ENCODE measurements around the gene FGF14.

DNA sequence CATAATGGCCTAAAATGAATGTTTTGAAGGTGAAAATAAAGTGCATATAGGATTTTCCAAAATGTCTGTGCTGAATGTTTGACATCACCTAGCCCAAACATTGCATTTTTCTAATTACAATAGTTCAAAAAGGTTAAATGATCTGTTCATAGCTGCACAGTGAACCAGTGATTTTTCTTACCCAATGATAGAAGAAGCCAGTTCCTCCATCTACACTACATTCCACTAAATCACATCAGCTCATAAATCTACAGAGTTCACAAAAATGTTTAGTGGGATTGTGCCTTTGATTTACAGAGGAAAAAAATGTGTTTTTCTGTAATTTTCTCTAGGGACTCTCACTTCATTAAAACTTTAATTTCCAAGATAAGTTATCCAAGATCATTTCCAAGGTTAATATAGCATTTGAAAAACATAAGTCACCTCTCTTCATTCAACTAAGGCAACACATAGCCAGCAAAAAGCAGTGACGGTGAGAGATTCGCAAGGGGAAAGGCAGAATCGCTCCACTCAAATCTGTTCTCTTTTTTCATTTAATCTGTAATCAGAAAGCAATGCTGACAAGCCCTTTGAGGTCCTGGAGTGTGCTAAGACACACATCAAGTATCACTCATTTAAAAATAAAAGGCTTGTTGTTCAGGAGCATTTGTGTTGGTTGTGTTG, 194.0 kb downstream of the FGF14 start:
- TF ChIP-seq, protein P1, sequence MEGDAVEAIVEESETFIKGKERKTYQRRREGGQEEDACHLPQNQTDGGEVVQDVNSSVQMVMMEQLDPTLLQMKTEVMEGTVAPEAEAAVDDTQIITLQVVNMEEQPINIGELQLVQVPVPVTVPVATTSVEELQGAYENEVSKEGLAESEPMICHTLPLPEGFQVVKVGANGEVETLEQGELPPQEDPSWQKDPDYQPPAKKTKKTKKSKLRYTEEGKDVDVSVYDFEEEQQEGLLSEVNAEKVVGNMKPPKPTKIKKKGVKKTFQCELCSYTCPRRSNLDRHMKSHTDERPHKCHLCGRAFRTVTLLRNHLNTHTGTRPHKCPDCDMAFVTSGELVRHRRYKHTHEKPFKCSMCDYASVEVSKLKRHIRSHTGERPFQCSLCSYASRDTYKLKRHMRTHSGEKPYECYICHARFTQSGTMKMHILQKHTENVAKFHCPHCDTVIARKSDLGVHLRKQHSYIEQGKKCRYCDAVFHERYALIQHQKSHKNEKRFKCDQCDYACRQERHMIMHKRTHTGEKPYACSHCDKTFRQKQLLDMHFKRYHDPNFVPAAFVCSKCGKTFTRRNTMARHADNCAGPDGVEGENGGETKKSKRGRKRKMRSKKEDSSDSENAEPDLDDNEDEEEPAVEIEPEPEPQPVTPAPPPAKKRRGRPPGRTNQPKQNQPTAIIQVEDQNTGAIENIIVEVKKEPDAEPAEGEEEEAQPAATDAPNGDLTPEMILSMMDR (IDR thresholded peaks at IDR 0.05; ENCODE audit: insufficient read depth, low read length, poor library complexity, severe bottlenecking) = no peak
- TF ChIP-seq EZH2phosphoT487 (conservative IDR thresholded peaks at IDR 0.05; ENCODE audit: low read length) = no peak
